ENCODE data around the gene MCEMP1. TPM values are rescaled to one million over a fixed set of nuclear protein-coding genes. Genes with fewer than 3 reads are reported as not detected.

MCEMP1 gene
- total RNA-seq, 1 donor from 2014 or later = not detected

- TF ChIP-seq CTCF (IDR thresholded peaks at IDR 0.05) = no peak
- Mint-ChIP-seq H3K4me3 (ENCODE audit: unreplicated experiment) (peak overlapping the region; percentile 86), H3K4me1 (ENCODE audit: unreplicated experiment) (peaks cover 6% of the 10 kb centered on the region), H3K36me3 (ENCODE audit: unreplicated experiment) (peaks cover 11% of the 10 kb centered on the region), H3K9me3 (ENCODE audit: unreplicated experiment) (no peaks in the 10 kb centered on the region), H3K27me3 (ENCODE audit: unreplicated experiment) (peaks cover 6% of the 10 kb centered on the region), H3K27ac (ENCODE audit: unreplicated experiment) (no peak overlapping the region)
- DNase-seq (ENCODE audit: extremely low spot score, unreplicated experiment) = no peak
Observed at GRCh38 chr19:7682175-7682855, 5.4 kb downstream of the MCEMP1 start.

GRCh38 chr19:7685546-7686445 is 8.9 kb downstream of the MCEMP1 start:
- Mint-ChIP-seq H3K27ac (ENCODE audit: unreplicated experiment) (no peak overlapping the region), H3K4me3 (ENCODE audit: unreplicated experiment) (no peak overlapping the region), H3K27me3 (ENCODE audit: unreplicated experiment) (no peaks in the 10 kb centered on the region), H3K36me3 (ENCODE audit: unreplicated experiment) (peaks cover 11% of the 10 kb centered on the region), H3K4me1 (ENCODE audit: unreplicated experiment) (peaks cover 4% of the 10 kb centered on the region), H3K9me3 (ENCODE audit: unreplicated experiment) (no peaks in the 10 kb centered on the region)
- DNase-seq (ENCODE audit: extremely low spot score, unreplicated experiment) = no peak
- TF ChIP-seq CTCF (IDR thresholded peaks at IDR 0.05) = no peak

DNA sequence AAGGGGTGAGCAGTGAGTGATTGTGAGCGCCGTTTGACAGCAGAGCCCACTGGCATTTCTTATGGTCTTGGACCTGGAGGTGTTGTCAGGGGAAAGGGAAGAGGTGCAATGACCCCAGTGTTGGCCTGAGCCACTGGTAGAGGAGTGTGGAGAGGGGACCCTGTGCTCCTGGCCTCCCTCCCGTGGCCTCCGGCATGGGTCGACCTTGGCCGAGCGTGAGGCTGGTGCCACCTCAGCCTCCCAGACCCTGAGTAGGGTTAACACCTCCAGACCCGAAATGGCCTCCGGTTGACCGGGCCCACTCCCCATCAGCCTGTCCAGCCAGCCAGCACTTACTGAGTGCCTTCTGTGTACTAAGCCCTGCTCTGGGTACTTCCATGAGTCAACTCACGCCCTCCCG is 10.3 kb downstream of the MCEMP1 start:
- no peak overlapping the region for H3K27ac Mint-ChIP-seq (ENCODE audit: unreplicated experiment)
- H3K4me1 Mint-ChIP-seq (ENCODE audit: unreplicated experiment) = no peaks in the 10 kb centered on the region
- no peak for DNase-seq (ENCODE audit: extremely low spot score, unreplicated experiment)
- no peak overlapping the region for H3K4me3 Mint-ChIP-seq (ENCODE audit: unreplicated experiment)
- no peaks in the 10 kb centered on the region for H3K9me3 Mint-ChIP-seq (ENCODE audit: unreplicated experiment)
- no peaks in the 10 kb centered on the region for H3K27me3 Mint-ChIP-seq (ENCODE audit: unreplicated experiment)
- no peak for TF ChIP-seq CTCF (IDR thresholded peaks at IDR 0.05)
- H3K36me3 Mint-ChIP-seq (ENCODE audit: unreplicated experiment) = peaks cover 11% of the 10 kb centered on the region

DNA sequence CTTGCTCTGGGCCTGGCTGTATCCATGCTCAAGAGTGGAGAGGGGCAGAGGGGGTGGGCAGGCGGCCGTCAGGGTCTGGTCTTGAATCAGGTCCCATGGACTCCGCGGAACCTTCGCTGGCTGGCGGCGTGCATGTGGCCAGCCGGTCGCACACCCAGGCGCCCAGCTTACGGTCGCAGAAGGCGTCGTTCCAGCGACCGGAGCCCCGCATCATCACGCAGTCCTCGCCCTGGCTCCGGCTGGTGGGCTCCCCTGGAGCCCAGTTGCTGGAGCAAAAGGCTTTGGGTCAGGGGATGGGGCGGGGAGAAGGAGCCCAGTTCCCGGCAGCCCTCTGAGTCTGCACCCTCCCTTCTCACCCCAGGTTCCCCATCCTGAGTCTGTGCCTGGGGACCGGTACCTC is 12.3 kb downstream of the MCEMP1 start:
- Mint-ChIP-seq H3K4me1 (ENCODE audit: unreplicated experiment) (no peaks in the 10 kb centered on the region), H3K4me3 (ENCODE audit: unreplicated experiment) (no peak overlapping the region), H3K9me3 (ENCODE audit: unreplicated experiment) (no peaks in the 10 kb centered on the region), H3K27ac (ENCODE audit: unreplicated experiment) (no peak overlapping the region), H3K36me3 (ENCODE audit: unreplicated experiment) (peaks cover 3% of the 10 kb centered on the region), H3K27me3 (ENCODE audit: unreplicated experiment) (no peaks in the 10 kb centered on the region)
- no peak for TF ChIP-seq CTCF (IDR thresholded peaks at IDR 0.05)
- no peak for DNase-seq (ENCODE audit: extremely low spot score, unreplicated experiment)

- no peaks in the 10 kb centered on the region for H3K9me3 Mint-ChIP-seq (ENCODE audit: unreplicated experiment)
- DNase-seq (ENCODE audit: extremely low spot score, unreplicated experiment) = no peak
- no peaks in the 10 kb centered on the region for H3K36me3 Mint-ChIP-seq (ENCODE audit: unreplicated experiment)
- H3K4me1 Mint-ChIP-seq (ENCODE audit: unreplicated experiment) = no peaks in the 10 kb centered on the region
- H3K27ac Mint-ChIP-seq (ENCODE audit: unreplicated experiment) = no peak overlapping the region
- no peaks in the 10 kb centered on the region for H3K27me3 Mint-ChIP-seq (ENCODE audit: unreplicated experiment)
- no peak for TF ChIP-seq CTCF (IDR thresholded peaks at IDR 0.05)
- no peak overlapping the region for H3K4me3 Mint-ChIP-seq (ENCODE audit: unreplicated experiment)
Observed at GRCh38 chr19:7690779-7691258, 13.9 kb downstream of the MCEMP1 start.
